Neural cell (in vitro differentiated cells): ENCODE measurements around the gene TRPC4AP.

Source experiments
- EP300 ChIP-seq: fragments of 450-650 bp; conservative IDR thresholded peaks from 2 replicates; pipeline ENCODE4 v1.6.1; 2014; ENCODE audit warnings: antibody characterized with exemption, mild to moderate bottlenecking, moderate library complexity; ENCODE audit not compliant: poor library complexity, severe bottlenecking
- EZH2 ChIP-seq: fragments of 200-600, 300-800 bp; shearing (Covaris generic), sonication (generic); IDR thresholded peaks from 2 replicates; pipeline ENCODE4 v1.6.1; 2014; ENCODE audit warnings: antibody characterized with exemption, low read length, borderline replicate concordance, mild to moderate bottlenecking; ENCODE audit not compliant: insufficient read depth, poor library complexity, severe bottlenecking
- POLR2AphosphoS5 ChIP-seq: IDR thresholded peaks from 2 replicates; pipeline ENCODE4 v1.6.1; 2012
- REST ChIP-seq: IDR thresholded peaks from 2 replicates; pipeline ENCODE4 v1.6.1; 2012; ENCODE audit warnings: borderline replicate concordance
- SMC3 ChIP-seq: fragments of 450-650 bp; conservative IDR thresholded peaks from 2 replicates; pipeline ENCODE4 v1.6.1; 2014; ENCODE audit warnings: antibody characterized with exemption, mild to moderate bottlenecking, moderate library complexity; ENCODE audit not compliant: poor library complexity
- TF ChIP-seq, protein P1 (sequence below): fragments of 450-650 bp; IDR thresholded peaks from 2 replicates; pipeline ENCODE4 v1.5.1; 2014; ENCODE audit warnings: antibody characterized with exemption, mild to moderate bottlenecking, moderate library complexity; ENCODE audit not compliant: poor library complexity, severe bottlenecking

- TF ChIP-seq, protein P1, sequence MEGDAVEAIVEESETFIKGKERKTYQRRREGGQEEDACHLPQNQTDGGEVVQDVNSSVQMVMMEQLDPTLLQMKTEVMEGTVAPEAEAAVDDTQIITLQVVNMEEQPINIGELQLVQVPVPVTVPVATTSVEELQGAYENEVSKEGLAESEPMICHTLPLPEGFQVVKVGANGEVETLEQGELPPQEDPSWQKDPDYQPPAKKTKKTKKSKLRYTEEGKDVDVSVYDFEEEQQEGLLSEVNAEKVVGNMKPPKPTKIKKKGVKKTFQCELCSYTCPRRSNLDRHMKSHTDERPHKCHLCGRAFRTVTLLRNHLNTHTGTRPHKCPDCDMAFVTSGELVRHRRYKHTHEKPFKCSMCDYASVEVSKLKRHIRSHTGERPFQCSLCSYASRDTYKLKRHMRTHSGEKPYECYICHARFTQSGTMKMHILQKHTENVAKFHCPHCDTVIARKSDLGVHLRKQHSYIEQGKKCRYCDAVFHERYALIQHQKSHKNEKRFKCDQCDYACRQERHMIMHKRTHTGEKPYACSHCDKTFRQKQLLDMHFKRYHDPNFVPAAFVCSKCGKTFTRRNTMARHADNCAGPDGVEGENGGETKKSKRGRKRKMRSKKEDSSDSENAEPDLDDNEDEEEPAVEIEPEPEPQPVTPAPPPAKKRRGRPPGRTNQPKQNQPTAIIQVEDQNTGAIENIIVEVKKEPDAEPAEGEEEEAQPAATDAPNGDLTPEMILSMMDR: no peak
- TF ChIP-seq POLR2AphosphoS5: no peak
- no peak for TF ChIP-seq REST
- no peak for TF ChIP-seq SMC3
- TF ChIP-seq EZH2: no peak
- no peak for TF ChIP-seq EP300
These were observed 78.1 kb downstream of the TRPC4AP start for GRCh38 chr20:35014537-35014936.
